GM18507 (cell line): ENCODE results near the gene RAMP2.
"Not testable (repeated sequence)": the region's sequence is repeated elsewhere in the genome, so short reads cannot be mapped to it uniquely, and the experiment has no call there.

ENCODE experiments used
- DNase-seq: peaks from one replicate; pipeline ENCODE4 v3.0.0; 2011; ENCODE audit warnings: low read depth; ENCODE audit not compliant: insufficient read length; ENCODE audit errors: extremely low spot score
- FAIRE-seq: peaks from 2 replicates; lab custom pipeline; 2011; peaks lifted over from hg19 to GRCh38; lab: Jason Lieb, UNC

The RAMP2 gene, protein sequence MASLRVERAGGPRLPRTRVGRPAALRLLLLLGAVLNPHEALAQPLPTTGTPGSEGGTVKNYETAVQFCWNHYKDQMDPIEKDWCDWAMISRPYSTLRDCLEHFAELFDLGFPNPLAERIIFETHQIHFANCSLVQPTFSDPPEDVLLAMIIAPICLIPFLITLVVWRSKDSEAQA

DNA sequence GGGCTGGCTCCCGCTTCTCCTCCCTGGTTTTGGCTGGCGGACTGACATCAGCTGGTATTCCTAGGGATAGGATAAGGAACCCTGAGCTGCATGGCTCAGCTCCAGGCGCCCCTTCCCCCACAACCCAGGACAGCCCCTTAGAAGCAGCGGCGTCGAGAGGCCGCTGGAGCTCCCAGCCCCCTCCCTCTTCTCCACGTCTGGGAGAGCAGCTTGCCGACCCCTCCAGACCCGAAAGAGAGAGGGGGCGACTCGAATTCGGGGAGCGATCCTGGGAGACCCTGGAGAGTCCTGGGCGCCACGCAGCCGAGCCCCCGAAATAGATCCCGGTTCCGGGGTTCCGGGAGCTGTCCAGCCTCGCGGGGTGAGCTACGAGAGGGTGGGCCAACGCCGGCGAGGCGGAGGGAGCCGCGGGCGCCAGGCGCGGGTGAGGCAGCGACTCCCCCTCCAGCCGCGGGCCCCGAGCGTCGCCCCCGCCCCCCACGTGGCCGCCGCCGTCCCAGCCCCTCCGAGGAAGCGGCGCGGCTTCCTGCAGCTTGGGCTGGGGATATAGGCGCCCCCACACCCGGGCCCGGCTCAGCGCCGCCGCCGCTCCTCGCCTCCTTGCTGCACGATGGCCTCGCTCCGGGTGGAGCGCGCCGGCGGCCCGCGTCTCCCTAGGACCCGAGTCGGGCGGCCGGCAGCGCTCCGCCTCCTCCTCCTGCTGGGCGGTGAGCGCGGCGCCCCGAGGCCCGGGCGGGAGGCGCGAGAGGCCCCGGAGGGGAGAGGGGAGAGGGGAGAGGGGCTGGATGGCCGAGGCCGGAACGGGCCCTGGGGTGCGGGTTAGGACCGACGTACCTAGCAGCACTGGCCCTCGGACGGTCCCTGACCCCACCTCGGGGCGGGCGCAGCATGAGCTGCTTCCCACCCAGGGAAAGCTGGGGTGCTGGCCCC is at the start of gene RAMP2:
RAMP2 (plus strand) TSS at position 576 of the 930 bp plus-strand sequence; CDS start at position 611, 35 bp downstream.
- FAIRE-seq, result no peak
- DNase-seq, result no peak

DNA sequence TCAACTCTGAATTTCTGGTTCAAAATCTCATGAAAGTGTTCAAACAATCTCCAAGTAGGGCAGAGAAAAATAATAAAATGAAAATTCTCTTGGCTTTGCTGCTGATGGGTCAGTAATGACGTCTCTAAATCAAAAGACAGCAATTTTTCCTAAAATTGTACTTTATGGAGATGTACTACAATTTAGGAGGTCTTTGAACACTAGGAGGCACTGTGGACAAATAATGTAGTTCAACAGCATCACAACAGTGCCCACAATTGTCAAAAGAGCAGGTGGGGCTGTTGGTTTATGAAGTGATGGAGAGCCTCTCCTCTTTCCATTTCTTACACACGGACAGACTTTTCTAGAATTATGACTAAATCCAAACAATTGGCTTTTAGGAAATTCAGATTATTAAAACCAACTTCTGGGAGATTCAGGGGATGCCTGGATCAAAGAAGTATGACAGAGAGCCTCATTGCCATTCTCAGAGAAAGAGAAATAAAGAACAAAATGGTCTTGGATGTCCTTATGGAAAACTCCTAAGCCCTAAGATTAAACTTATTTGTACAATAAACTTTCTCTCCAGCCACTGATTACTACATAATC is 39.9 kb upstream of the RAMP2 start:
- peak; percentile 80 for FAIRE-seq

DNA sequence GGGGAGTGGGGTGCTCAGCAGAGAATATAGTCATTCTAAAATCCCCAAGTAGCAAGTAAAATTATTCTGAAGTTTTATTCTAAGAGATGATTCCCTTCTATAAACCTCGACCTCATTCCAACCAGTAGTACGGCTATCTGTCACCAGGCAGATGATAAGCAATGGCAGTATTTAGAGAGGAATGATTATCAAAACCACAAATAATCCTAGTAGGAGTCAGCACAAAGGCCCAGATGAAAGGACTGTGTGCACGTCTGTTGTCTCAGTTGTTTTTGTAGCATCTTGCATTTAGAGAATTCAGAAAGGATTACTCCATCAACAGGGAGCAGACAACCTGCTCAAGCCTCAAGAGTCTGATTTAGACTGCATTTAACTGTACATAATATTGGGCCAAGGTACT is 37.4 kb upstream of the RAMP2 start:
- FAIRE-seq (no peak), DNase-seq (no peak)

More for the DNA sequence above, 39.9 kb upstream of the RAMP2 start:
- DNase-seq, result peak; percentile 49

DNA sequence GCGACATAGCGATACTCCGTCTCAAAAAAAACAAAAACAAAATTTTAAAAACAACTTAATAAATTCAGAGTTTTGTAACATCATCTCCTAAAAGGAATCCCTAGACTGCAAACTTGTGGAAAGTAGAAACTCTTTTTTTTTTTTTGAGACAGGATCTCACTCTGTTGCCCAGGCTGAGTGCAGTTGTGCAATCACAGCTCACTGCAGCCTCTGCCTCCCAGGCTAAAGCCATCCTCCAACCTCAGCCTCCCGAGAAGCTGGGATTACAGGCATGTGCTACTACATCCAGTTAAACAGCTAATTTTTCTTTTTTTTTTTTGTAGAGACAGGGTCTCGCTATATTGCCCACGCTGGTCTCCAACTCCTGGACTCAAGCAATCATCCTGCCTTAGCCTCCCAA is 35.9 kb upstream of the RAMP2 start:
- no peak for FAIRE-seq
- no peak for DNase-seq

DNA sequence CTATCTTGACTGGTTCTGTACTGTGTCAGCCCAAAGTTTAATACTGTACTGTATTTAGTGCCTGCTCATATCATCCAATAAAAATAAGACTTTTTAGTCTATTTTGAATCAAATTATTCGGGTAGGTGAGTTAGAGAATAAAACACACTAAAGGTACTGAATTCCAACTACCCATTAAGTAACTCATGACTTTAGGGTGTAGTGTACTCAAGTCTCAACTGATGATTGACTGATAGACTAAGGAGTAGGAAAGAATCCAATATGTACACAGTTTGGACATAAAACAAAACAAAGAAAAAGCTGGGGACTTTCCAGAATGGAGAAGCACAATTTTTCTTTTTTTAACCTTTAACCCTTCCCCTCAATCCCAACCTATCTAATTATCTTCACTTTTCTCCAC is 20.3 kb upstream of the RAMP2 start:
- FAIRE-seq (no peak), DNase-seq (no peak)

DNA sequence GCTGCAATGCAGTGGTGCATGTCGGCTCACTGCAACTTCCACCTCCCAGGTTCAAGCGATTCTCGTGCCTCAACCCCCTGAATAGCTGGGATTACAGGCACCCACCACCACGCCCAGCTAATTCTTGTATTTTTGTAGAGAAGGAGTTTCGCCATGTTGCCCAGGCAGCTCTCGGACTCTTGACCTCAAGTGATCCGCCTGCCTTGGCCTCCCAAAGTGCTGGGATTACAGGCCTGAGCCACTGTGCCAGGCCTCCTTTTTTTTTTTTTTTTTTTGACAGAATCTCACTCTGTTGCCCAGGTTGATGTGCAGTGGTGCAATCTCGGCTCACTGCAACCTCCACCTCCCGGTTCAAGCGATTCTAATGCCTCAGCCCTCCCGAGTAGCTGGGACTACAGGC is 18.1 kb upstream of the RAMP2 start:
- DNase-seq, FAIRE-seq: not testable (repeated sequence)

DNA sequence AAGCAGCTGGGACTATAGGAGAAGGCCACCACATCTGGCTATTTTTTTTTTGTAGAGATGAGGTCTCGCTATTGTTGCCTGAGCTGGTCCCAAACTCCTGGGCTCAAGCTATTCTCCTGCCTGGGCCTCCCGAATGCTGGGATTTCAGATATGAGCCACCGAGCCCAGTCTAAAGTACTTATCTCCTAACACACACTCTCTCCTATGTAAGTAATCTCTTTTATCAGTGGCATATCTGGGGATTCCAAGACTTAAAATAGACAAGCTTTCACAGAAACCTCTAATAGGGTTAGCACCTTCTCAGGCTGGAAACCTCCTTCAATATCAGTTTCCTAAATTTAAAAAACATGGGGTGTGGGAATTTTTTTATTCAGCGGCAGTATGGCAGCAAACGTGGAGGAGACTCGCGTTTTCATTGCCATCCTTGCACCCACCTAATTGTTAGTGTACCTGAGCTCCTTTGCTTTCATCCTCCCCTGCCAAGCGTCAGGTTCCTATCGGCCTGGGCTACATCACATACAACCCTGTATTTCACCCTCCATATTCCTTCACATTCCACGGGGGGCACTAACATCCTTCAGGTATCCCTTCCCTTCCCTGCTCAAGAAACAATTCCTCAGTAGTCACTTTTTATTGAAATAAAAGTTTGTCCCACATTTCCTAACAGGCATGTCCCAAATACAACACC is 17.3 kb upstream of the RAMP2 start:
- DNase-seq (no peak), FAIRE-seq (peak; percentile 21)

DNA sequence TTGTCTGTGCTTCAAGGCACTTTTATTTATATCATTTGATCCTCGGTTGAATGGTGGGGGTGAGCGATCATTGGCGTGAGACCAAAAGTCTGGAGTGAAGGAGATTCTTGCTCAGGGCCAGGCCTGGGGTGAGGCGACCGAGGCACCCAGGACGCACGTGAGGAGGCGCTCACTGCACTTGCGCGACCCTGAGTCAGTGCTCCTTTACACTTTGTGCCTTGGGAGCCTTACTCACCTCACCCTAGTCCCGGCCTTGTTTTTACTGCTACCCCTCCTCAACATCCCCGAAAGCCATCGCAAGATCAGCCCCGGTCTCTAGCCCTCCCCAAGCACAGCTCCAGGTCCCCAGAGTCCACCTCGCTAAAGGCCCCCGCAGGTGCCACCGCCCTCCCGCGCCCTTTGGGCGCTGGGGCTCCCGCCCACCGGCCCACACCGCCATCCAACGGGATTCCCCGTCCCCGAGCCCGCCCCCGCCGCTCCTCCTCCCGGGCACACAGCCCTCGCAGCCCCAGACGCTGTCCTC is 16.7 kb upstream of the RAMP2 start:
- no peak for DNase-seq
- FAIRE-seq, result no peak

DNA sequence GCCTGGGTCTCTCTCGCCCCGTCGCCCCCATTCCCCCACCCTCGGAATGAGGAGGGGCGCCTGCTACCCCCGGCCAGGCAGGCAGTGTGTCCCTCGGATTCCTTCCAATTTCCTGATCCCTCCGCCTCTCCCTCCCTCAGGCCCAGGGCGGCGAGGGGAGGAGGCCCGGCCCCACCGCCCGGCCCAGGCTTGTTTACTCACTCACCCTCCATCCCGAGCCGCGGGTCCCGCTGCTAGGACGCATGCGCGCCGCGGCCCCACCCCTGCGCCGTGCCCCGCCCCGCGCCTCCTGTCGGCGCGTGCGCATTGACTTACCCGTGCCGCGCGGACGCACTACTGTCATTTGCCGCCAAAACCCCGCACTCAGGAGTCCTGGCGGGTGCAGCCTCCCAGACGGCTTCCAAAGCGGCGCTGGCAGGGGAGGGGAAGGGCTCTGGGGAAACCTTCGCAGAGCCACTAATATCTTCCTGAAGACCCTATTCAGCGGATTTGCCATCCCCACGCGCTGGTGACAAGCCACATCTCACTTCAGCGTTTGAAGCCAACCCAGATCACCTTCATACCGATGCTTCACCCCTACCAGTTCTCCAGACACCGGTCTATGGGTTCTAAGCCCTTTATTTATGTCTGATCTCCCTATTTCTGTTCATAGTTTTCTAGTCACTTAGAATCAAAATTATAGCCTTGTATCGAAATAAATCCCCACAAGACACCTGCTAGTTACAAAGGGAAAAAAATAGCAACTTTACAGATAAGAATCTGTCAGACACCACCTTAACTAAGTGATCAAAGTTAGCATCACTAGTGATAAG is 16.0 kb upstream of the RAMP2 start, which contains the start of gene EZH1:
EZH1 (minus strand) TSS at position 235 of the 812 bp plus-strand sequence. CDS start 16,099 bp downstream, outside the sequence.
- FAIRE-seq (peak; percentile 93), DNase-seq (peak; percentile 100)

DNA sequence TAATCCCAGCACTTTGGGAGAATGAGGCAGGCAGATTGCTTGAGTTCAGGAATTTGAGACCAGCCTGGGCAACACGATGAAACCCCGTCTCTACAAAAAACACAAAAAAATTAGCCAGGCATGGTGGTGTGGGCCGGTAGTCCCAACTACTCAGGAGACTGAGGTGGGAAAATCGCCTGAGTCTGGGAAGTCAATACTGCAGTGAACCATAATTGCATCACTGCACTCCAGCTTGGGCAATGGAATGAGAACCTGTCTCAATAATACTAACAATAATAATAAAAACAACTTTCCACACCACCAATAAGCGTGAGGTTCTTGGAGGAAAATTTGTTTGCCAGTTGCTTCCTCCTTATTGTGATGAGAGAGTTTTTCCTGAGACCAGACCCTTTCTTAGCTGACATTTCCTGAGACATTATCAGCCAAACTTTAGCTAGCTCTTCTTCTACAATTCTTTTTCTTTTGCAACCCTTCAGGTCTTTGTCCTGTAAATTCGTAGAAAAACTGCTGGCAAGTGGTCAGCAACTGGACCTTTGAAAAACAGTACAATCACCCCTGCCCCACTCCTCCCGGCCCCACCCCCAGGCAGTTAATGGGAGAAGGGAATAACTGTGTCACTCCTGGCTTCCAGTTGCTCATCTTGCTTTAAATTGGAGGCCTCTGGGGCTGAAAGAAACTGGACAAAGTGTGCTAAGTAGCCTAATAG is 12.7 kb upstream of the RAMP2 start:
- FAIRE-seq, result no peak

DNA sequence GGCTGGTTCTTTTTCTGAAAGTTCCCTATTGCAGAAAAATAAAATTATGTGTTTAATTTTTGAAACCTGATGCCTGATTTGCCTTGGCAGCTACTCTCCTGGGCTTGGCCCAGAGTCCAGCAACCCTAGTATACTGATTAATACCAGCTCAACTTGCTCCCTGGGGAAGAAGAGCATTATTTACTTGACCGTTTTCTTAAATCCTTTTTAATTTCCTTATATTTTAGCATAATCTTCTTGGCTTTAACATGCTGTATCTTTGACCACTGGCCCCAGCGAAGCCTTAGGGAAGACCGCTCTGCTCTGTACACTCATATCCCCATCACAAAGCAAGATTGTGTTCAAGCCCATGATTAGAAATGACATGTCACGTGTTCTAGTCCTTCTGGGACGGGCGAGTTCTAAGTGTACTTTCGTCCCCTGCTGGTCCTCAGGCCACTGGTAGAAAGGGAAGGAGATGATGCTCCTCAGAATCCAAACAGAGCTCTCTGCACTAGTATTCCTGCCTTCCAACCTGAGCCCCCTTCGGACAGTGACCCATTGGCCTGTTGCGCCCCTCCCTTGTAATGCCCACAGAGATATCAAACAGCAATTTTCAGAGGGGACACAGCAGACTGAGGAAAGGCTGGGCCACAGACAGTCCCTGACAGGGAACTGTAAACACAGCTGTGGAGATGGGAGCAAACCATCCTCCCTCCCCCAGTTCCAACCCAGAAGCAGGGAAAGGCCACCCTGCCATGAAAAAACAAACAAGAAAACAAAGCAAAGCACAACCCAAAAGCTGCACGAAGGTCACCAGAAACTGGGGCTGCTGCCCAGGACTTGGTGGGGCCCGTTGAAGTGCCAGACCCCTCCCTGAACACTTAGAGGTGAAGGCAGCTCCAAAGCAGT is 11.9 kb upstream of the RAMP2 start:
- FAIRE-seq, result no peak

More for the DNA sequence above, 12.7 kb upstream of the RAMP2 start:
- no peak for DNase-seq

DNA sequence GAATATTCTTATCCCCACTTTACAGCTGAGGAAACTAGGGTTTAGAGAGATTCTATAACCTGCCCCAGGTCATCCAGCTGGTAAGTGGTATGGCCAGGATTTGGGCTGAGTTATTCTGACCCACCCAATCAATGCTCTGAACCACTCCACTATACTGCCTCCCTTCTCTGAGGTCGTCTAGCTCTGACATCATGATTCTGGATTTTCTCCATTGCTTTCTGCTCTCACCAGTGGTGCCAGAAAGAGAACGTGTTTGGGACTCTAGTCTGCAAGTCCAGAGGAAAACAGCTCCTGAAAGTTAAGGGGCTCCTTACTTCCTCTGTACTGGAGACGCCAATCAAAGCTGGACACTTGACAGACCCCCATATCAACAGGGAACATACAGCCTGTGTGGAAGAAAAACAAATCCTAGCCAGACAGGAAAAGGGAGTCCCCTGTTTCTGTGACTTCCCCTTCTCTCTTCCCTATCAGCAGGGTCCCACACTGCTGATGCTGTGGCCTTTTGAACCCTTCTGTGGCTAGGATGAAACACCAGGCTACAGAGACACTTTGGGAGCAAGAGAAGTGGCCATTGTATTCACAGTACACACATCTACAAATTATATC is 10.2 kb upstream of the RAMP2 start:
- FAIRE-seq, result no peak
- DNase-seq, result no peak

More for the DNA sequence above, 11.9 kb upstream of the RAMP2 start:
- DNase-seq, result no peak

DNA sequence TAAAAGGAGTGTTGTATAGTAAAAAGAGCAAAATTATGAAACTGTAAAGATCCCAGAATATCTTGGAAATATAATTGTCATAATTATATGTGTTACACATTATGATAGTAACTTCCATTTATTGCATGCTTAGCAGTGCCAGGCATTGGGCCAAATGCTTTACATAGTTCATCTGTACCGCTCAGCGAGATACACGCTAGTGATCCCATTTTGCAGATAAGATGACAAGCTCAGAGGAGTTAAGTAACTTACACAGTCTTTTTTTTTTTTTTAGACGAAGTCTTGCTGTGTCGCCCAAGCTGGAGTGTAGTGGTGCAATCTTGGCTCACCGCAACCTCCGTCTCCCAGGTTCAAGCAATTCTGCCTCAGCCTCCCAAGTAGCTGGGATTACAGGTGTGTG is 9.4 kb upstream of the RAMP2 start:
- no peak for DNase-seq
- FAIRE-seq, result no peak

DNA sequence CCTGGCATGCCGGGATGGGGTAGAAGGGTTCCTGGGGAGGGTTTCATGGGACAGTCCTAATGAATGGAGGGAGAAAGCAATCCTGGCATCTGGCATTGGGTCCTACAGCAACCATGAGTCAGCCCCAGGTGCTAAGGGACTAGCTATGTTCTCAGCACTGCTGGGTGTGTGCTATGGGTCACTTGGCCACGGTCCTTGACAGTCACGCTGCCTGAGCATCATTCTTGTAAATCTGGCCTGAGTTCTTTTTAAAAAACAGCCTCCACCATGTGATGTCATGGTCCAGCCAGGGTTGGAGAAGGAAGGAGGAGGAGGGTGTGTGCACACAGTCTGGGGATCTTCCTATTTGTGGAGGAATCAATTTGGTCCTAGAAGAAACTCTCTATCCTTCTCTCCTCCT is 6.2 kb upstream of the RAMP2 start:
- no peak for FAIRE-seq
- DNase-seq, result no peak

DNA sequence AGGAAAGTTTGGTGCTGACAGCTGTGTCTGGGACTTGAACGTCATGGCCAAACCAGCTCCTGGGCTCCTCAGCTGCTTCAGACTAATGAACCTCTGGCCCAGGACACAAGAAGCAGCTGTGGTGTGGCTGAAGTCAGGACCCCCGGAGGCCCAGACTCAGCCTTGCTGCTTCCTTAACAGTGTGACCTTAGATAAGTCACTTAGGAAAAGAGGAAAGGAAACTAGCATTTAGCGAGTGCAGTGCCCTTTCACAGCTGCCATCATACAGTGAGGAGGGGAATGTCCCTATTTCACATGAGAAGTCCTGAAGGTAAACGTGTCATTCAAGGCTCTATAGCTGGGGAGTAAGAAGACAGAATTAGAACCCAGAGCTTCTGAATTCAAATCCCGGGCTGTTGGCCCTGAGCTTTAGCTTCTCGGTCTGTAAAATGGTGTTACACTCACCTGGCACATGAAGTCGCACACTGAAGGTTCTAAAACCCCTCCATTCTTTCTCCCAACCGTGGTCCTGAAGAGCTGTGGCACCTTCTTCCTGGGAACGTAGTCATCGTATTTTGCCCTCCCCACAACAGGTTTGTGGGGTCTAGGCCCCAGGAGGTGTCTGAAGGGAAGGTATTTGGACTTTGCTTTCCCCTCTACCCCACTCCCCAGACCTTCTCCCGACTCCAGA is 910 bp upstream of the RAMP2 start:
- peak; percentile 78 for FAIRE-seq
- no peak for DNase-seq

DNA sequence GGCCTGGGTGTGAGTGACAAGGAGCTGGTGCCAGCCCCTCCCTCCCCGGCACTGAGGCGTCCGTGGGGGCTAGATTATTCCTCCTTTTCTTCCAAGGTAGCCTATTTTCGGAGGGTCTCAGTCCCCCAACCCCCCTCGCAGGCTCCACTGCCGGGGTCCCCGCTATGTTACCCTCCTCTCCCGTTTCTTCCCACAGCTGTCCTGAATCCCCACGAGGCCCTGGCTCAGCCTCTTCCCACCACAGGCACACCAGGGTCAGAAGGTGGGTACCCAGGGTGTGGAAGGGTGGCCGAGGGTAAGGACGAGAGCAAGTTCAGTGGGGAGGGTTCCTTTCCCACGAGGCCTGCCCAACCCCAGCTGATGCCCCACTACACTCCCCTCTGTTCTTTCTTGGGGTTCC is 611 bp downstream of the RAMP2 start:
- no peak for FAIRE-seq

More for the DNA sequence above, 611 bp downstream of the RAMP2 start:
- no peak for DNase-seq
